Left lobe of liver (tissue), 2 donors: ENCODE data around the gene PVR. TPM values are rescaled to one million over a fixed set of nuclear protein-coding genes. Genes with fewer than 3 reads are reported as not detected.
"Not testable (repeated sequence)": the region's sequence is repeated elsewhere in the genome, so short reads cannot be mapped to it uniquely, and the experiment has no call there.

Source experiments
- ATAC-seq: fragments of 200-7000 bp; cut with Tn5 transposase; one replicate; pipeline ENCODE4 v1.9.1; 2020; ENCODE audit warnings: mild to moderate bottlenecking, moderate library complexity
- DNase-seq: peaks from one replicate; pipeline ENCODE4 v3.0.0-alpha.2; 2020; ENCODE audit warnings: low spot score
- total RNA-seq: library from RNA; stranded (reverse); gene quantifications from one replicate; pipeline ENCODE4 v1.2.1, GENCODE V29; 2021
- donor health status: DM: no; HTN: no; CAD: no; lungs with moderate emphysema.
- donor health status: DM: no; HTN: yes; CAD: no.

The PVR gene
- total RNA-seq, 1 donor from 2014 or later, result 29.6 TPM

GRCh38 chr19:44696939-44697669, 53.4 kb downstream of the PVR start:
- no peak for DNase-seq
- ATAC-seq, result peak; percentile 30

GRCh38 chr19:44697670-44698034, 53.9 kb downstream of the PVR start:
- no peak for ATAC-seq

GRCh38 chr19:44698492-44699201, 54.9 kb downstream of the PVR start, which contains the start of gene CEACAM16:
Gene CEACAM16 (plus strand): TSS chr19:44699151. CDS start chr19:44701457, 2,306 bp downstream.
- DNase-seq (no peak), ATAC-seq (no peak)

More at GRCh38 chr19:44697670-44698034, 53.9 kb downstream of the PVR start:
- no peak for DNase-seq

GRCh38 chr19:44700547-44700946, 56.8 kb downstream of the PVR start:
- ATAC-seq (no peak), DNase-seq (no peak)

- DNase-seq, result no peak
- no peak for ATAC-seq
Observed at GRCh38 chr19:44701228-44701627, 57.5 kb downstream of the PVR start.

GRCh38 chr19:44702551-44703176, 59.0 kb downstream of the PVR start:
- no peak for ATAC-seq
- DNase-seq, result no peak

- DNase-seq, result no peak
- no peak for ATAC-seq
Observed at GRCh38 chr19:44703336-44704078, 59.8 kb downstream of the PVR start.

- no peak for ATAC-seq
- DNase-seq, result no peak
Observed at GRCh38 chr19:44704982-44705381, 61.3 kb downstream of the PVR start.

- DNase-seq (no peak), ATAC-seq (no peak)
Observed at GRCh38 chr19:44705502-44706010, 61.8 kb downstream of the PVR start.

- no peak for ATAC-seq
- DNase-seq, result no peak
Observed at GRCh38 chr19:44706506-44707236, 63.0 kb downstream of the PVR start.

GRCh38 chr19:44707794-44708193, 64.1 kb downstream of the PVR start:
- ATAC-seq (no peak), DNase-seq (no peak)

- ATAC-seq (no peak), DNase-seq (no peak)
Observed at GRCh38 chr19:44708940-44709339, 65.2 kb downstream of the PVR start.

GRCh38 chr19:44709434-44710266, 65.9 kb downstream of the PVR start:
- not testable (repeated sequence) for ATAC-seq, DNase-seq

- ATAC-seq (no peak), DNase-seq (no peak)
Observed at GRCh38 chr19:44710483-44710882, 66.8 kb downstream of the PVR start.

- DNase-seq, result no peak
- peak; percentile 48 for ATAC-seq
Observed at GRCh38 chr19:44712864-44713515, 69.3 kb downstream of the PVR start.
